Ovary (tissue), 9 donors: ENCODE data around the gene ZNF771. TPM values are rescaled to one million over a fixed set of nuclear protein-coding genes. Genes with fewer than 3 reads are reported as not detected.
A peak's percentile ranks its signal among the peaks of the same experiment; 100 is the strongest.

Source experiments
- DNase-seq, 5 donors: peaks; one replicate each; pipeline ENCODE4 v3.0.0-alpha.2; 2019 to 2020
- H3K27ac ChIP-seq, 2 donors: fragments of 200-600 bp; one replicate each; pipeline versions ENCODE4 v1.5.1 to v1.8.0; 2019 to 2022
- H3K27me3 ChIP-seq: fragments of 200-600 bp; one replicate; pipeline ENCODE4 v1.8.0; 2022
- H3K36me3 ChIP-seq: fragments of 200-600 bp; sonication (generic); one replicate; pipeline ENCODE4 v1.5.1; 2019
- H3K4me1 ChIP-seq: one replicate; pipeline ENCODE4 v1.8.1; 2013; ENCODE audit warnings: mild to moderate bottlenecking, moderate library complexity; ENCODE audit not compliant: insufficient read depth
- H3K4me3 ChIP-seq: fragments of 200-600 bp; sonication (generic); one replicate; pipeline ENCODE4 v1.5.1; 2017
- H3K9me3 ChIP-seq, 2 donors: fragments of 200-600 bp in 1 of 2; sonication (generic) in 1 of 2; one replicate each; pipeline versions ENCODE4 v1.5.1 to v1.8.1; 2013 to 2019; ENCODE audit warnings: mild to moderate bottlenecking in 1 of 2, moderate library complexity in 1 of 2
- EP300 ChIP-seq: sonication (generic); formaldehyde crosslinking; IDR thresholded peaks from one replicate; pipeline ENCODE4 v1.6.1; 2017; ENCODE audit warnings: antibody characterized with exemption
- POLR2A ChIP-seq: fragments of 450-650 bp; IDR thresholded peaks from one replicate; pipeline ENCODE4 v1.6.1; 2017; ENCODE audit warnings: antibody characterized with exemption, mild to moderate bottlenecking, moderate library complexity
- WGBS, 3 donors: extraction: QIAGEN DNeasy Blood & Tissue Kit in 1 of 3; methylation state at CpG; one replicate each; pipeline versions ENCODE4 v1.1.5 to v1.1.7; 2013 to 2017; 5-methylcytosine and 5-hydroxymethylcytosine counted together
- intact Hi-C, 4 donors: fragments of 100-400 bp; cut with DNase I; formaldehyde crosslinking; loops; one replicate each; pipeline versions ENCODE4 v1.11.0 to v1.15.1; 2022 to 2023
- polyA plus RNA-seq, 2 donors: library from polyadenylated mRNA; stranded (reverse); fragments of 200-250 nt in 1 of 2; fragments of 350-450 nt in 1 of 2; fragmentation: Illumina TruSeq in 1 of 2; extraction: RNeasy Lipid Tissue Mini Kit (QIAGEN cat#74804) in 1 of 2; gene quantifications; one replicate each; pipeline ENCODE4 v1.2.3, GENCODE V29; 2013 to 2014
- total RNA-seq, 7 donors: library from RNA; depleted of rRNA in 2 of 7; stranded (reverse); fragments of >200 nt in 2 of 7; fragmentation: NEBNext Ultra II Directional in 3 of 7; extraction: Animal tissue kit (Norgen Biotek cat#: 25700) in 3 of 7; gene quantifications; one replicate each; pipeline versions ENCODE4 v1.1.0 to v1.2.4, GENCODE V29; 2016 to 2023
- TF ChIP-seq, protein P1 (sequence below), 3 donors: fragments of 450-650 bp in 2 of 3; fragments of 200-600 bp in 1 of 3; IDR thresholded peaks; one replicate each; pipeline versions ENCODE4 v1.5.1 to v1.8.0; 2016 to 2022; ENCODE audit warnings: antibody characterized with exemption in 3 of 3, mild to moderate bottlenecking in 1 of 3
- donor health status: DM: no; HTN: no; CAD: no; lungs with moderate emphysema.
- donor health status: DM: no; HTN: no; CAD: no.
- donor health status: Bipolar disorder and iron deficiency.
- donor health status: DM: yes; HTN: yes; CAD: no.
- donor health status: DM: no; HTN: no; CAD: no.
- donor health status: DM: yes; HTN: yes; CAD: no.

The ZNF771 gene
- total and polyA plus RNA-seq, 9 donors, result 4.1 to 33.3 (median 15.9) TPM

DNA sequence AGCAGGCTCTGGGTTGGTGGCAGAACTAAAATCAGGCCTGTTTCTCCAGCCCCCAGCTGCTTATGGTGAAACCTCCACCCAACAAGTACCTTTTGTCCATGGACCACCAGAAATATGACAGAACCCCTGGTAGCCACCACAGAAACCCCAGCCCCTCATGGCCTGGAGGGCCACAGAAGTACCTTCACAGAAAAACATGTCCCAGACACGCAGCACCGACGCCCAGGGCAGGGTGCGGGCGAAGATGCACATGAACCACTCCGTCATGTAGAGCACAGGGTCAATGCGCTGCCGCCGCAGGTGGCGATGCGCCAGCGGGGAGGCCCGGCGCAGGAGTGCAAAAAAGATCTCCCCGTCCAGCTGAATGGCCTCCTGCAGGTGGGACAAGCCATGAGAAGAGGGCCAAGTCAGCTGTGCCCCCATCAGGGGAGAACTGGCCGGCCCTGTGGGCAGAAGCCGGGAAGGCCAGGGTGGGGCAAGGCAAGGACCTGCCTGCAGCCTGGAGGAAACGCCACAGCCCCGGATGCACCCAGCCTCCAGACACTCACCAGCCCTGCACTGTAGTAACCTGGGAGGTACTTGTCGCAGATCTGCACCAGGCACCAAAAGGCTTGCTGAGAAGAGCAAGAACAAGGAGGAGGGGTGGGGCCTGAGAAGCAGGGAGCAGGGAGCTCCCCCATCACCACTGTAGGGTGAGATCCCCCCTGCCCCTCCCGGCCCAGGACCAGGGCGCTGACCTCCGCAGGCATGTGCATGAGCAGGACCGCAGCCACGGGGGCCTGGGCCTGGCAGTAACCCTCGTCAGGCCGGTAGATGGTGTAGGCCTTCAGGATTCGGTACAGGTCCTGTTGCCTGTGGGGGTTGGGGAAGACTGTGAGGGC is 48.2 kb upstream of the ZNF771 start:
- 82 to 86% (median 83%) methylated on average over 28 of the region's 28 CpGs for WGBS, 3 donors
- intact Hi-C loops, result no loop called here
- no peaks in the 10 kb centered on the region for H3K36me3 ChIP-seq
- H3K27me3 ChIP-seq, result no peaks in the 10 kb centered on the region
- no peaks in the 10 kb centered on the region for H3K9me3 ChIP-seq
- H3K4me3 ChIP-seq, result no peak overlapping the region
- peak in 1 of 5 donors; percentile 31 for DNase-seq
- H3K4me1 ChIP-seq, result peaks cover 9% of the 10 kb centered on the region
- H3K27ac ChIP-seq, result no peak overlapping the region
- TF ChIP-seq EP300 (no peak), POLR2A (no peak)
- TF ChIP-seq, protein P1, sequence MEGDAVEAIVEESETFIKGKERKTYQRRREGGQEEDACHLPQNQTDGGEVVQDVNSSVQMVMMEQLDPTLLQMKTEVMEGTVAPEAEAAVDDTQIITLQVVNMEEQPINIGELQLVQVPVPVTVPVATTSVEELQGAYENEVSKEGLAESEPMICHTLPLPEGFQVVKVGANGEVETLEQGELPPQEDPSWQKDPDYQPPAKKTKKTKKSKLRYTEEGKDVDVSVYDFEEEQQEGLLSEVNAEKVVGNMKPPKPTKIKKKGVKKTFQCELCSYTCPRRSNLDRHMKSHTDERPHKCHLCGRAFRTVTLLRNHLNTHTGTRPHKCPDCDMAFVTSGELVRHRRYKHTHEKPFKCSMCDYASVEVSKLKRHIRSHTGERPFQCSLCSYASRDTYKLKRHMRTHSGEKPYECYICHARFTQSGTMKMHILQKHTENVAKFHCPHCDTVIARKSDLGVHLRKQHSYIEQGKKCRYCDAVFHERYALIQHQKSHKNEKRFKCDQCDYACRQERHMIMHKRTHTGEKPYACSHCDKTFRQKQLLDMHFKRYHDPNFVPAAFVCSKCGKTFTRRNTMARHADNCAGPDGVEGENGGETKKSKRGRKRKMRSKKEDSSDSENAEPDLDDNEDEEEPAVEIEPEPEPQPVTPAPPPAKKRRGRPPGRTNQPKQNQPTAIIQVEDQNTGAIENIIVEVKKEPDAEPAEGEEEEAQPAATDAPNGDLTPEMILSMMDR (IDR thresholded peaks at IDR 0.05), result no peak

DNA sequence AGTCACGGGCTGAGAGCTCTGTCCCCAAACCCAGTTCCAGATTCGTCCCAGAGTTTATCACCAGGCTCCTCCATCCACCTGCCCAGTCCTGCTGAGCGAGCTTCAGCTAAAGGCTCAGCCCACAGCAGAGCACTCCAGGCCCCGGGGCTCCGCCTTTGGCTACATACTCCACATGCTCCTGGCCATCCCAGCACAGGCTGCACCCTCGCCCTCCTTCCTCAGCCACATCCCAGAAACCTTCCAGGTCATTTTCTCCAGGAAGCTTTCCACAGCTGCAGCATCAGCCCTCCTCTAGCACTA is 47.6 kb upstream of the ZNF771 start:
- no peaks in the 10 kb centered on the region for H3K27me3 ChIP-seq
- peaks cover 7% of the 10 kb centered on the region for H3K4me1 ChIP-seq
- intact Hi-C loops, result no loop called here
- H3K4me3 ChIP-seq, result no peak overlapping the region
- H3K36me3 ChIP-seq, result no peaks in the 10 kb centered on the region
- no peak for TF ChIP-seq EP300
- no peak for TF ChIP-seq POLR2A
- TF ChIP-seq, protein P1 (IDR thresholded peaks at IDR 0.05), result no peak
- H3K9me3 ChIP-seq, result no peaks in the 10 kb centered on the region
- WGBS, 3 donors, result 72 to 84% (median 77%) methylated on average over 6 of the region's 6 CpGs
- H3K27ac ChIP-seq, result no peak overlapping the region
- DNase-seq, result no peak

DNA sequence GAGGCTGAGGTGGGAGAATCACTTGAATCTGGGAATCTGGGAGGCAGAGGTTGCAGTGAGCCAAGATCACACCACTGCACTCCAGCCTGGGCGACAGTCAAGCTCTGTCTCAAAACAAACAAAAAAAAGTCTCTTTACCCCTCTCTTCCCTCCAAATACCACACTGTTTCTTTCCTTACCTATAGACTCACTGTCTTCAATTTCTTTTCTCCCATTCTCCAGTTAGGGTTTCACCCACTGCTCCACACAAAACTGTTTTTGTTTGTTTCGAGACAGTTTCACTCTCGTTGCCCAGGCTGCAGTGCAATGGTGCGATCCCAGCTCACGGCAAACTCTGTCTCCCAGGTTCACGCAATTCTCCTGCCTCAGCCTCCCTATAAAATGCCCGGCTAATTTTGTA is 46.2 kb upstream of the ZNF771 start:
- DNase-seq, result no peak
- Histone ChIP-seq H3K4me1 (peaks cover 3% of the 10 kb centered on the region), H3K27me3 (no peaks in the 10 kb centered on the region), H3K9me3 (no peaks in the 10 kb centered on the region), H3K36me3 (no peaks in the 10 kb centered on the region), H3K27ac (no peak overlapping the region), H3K4me3 (no peak overlapping the region)
- 91 to 93% (median 92%) methylated on average over 7 of the region's 7 CpGs for WGBS, 3 donors
- intact Hi-C loops, result no loop called here
- TF ChIP-seq POLR2A, result no peak
- TF ChIP-seq EP300, result no peak
- TF ChIP-seq, protein P1 (IDR thresholded peaks at IDR 0.05), result no peak

DNA sequence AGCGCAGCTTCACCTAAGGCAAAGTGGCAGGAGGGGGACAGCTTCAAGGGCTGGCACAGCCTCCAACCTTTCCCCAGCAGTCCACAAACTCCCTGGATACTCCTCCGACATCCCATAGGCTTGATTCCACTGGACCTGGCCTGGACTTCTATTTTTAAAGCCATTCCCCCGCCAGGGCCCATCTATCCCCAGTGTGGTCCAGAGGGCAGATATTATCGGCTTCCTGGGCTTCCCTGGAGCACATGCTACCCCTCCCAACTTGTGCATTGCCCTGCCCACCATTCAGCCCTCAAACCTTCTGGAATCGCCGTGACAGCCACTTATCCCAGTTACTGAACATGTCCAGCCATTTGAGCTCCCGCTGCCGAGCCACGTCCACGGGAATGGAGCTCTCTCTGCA is 42.2 kb upstream of the ZNF771 start:
- Histone ChIP-seq H3K27ac (no peak overlapping the region), H3K27me3 (no peaks in the 10 kb centered on the region), H3K36me3 (no peaks in the 10 kb centered on the region), H3K4me1 (peaks cover 1% of the 10 kb centered on the region), H3K9me3 (no peaks in the 10 kb centered on the region), H3K4me3 (no peak overlapping the region)
- no peak for DNase-seq
- 71 to 82% (median 79%) methylated on average over 10 of the region's 10 CpGs for WGBS, 3 donors
- intact Hi-C loops, result loop anchor here in 1 of 4 donors (5.0 kb wide), 1 partner anchor 42 kb away; the partner anchor contains the start of gene ZNF771
- TF ChIP-seq, protein P1 (IDR thresholded peaks at IDR 0.05), result no peak
- no peak for TF ChIP-seq EP300
- TF ChIP-seq POLR2A, result no peak
